Fibroblast of peridontal ligament (primary cell): ENCODE measurements around the gene CFAP107.
"Not testable (repeated sequence)": the region's sequence is repeated elsewhere in the genome, so short reads cannot be mapped to it uniquely, and the experiment has no call there.

Experiments used
- DNase-seq: peaks from one replicate; pipeline ENCODE4 v3.0.0-alpha.2; 2010; ENCODE audit errors: extremely low read depth

CFAP107 gene

GRCh38 chr1:12778061-12778460 lies 32.1 kb downstream of the CFAP107 start:
- DNase-seq = no peak

DNA sequence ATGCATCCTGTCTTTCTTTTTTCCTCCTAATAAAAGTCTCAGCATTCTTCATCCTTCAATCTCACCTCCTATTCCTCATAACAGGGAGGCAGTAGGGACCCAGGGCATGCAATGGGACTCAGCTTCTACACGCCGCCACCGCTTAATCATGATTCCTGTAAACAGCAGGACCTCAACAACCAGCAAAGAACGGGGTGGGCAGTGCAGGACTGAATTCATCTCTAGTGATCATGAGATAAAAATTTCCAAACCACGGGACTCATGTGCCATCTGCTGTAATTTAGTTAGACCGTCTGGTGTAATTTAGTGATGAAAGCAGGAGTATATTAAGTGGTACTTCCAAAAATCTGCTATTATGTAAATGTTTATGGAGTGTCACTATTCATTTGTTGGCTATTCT lies 32.9 kb downstream of the CFAP107 start:
- no peak for DNase-seq

GRCh38 chr1:12781488-12781887 lies 35.5 kb downstream of the CFAP107 start:
- not testable (repeated sequence) for DNase-seq

- not testable (repeated sequence) for DNase-seq
Measured at GRCh38 chr1:12783783-12784182, 37.8 kb downstream of the CFAP107 start.

- not testable (repeated sequence) for DNase-seq
Measured at GRCh38 chr1:12784729-12785128, 38.7 kb downstream of the CFAP107 start.

GRCh38 chr1:12791097-12791496 lies 45.1 kb downstream of the CFAP107 start, which contains the start of gene PRAMEF1:
Gene PRAMEF1 (plus strand): TSS chr1:12791397. CDS start chr1:12793228, 1,831 bp downstream.
- not testable (repeated sequence) for DNase-seq

DNA sequence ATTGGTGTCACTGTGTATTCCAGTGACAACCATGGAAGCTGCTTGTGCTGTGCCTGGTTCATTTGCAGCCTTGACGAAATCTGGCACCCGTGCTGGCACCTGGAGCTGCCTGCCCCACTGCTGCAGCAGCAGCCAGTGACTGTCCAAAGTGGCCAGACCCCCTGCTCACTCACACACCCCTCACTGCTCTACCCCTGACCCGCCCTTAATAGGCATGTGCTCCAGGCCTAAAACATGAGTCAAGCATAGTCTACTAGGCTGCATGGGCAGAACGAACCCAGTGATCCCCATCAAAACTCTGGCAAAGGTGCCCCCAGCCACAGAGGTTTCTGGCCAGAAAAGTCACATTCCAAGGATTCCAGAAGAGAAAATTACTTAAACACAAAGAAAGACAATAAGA lies 52.9 kb downstream of the CFAP107 start:
- no peak for DNase-seq

GRCh38 chr1:12799730-12800129 lies 53.7 kb downstream of the CFAP107 start:
- no peak for DNase-seq

GRCh38 chr1:12809933-12810332 lies 63.9 kb downstream of the CFAP107 start:
- no peak for DNase-seq

GRCh38 chr1:12810691-12811408 lies 64.8 kb downstream of the CFAP107 start:
- peak; percentile 8 for DNase-seq

GRCh38 chr1:12811409-12811784 lies 65.4 kb downstream of the CFAP107 start:
- no peak for DNase-seq
